DND-41 (cell line): Measurements from ENCODE around the gene AGAP1.

Experiments used
- ATAC-seq: fragments of 200-7000 bp; cut with Tn5 transposase; 3 replicates; pipeline ENCODE4 v1.9.1; 2021; ENCODE audit warnings: low read depth; ENCODE audit not compliant: insufficient read depth
- DNase-seq: peaks from one replicate; pipeline ENCODE4 v3.0.0-alpha.2; 2020
- H2AFZ ChIP-seq: 2 replicates; pipeline ENCODE4 v1.6.0; 2012; ENCODE audit warnings: low read depth, low read length
- H3K27ac ChIP-seq: 2 replicates; pipeline ENCODE4 v1.5.1; 2012; ENCODE audit warnings: low read length, inconsistent platforms
- H3K27me3 ChIP-seq: fragments of 200-600 bp; sonication (generic); 2 replicates; pipeline ENCODE4 v1.6.0; 2012; ENCODE audit warnings: low read length, mild to moderate bottlenecking, inconsistent platforms; ENCODE audit not compliant: insufficient read depth, poor library complexity
- H3K36me3 ChIP-seq: 2 replicates; pipeline ENCODE4 v1.5.1; 2012; ENCODE audit warnings: low read length, inconsistent platforms; ENCODE audit not compliant: insufficient read depth
- H3K4me1 ChIP-seq: 2 replicates; pipeline ENCODE4 v1.5.1; 2012; ENCODE audit warnings: mild to moderate bottlenecking, low read length; ENCODE audit not compliant: insufficient read depth
- H3K4me2 ChIP-seq: 2 replicates; pipeline ENCODE4 v1.6.0; 2012; ENCODE audit warnings: mild to moderate bottlenecking, moderate library complexity, low read length, inconsistent platforms; ENCODE audit not compliant: insufficient read depth
- H3K4me3 ChIP-seq, 2 experiments: fragments of 200-600 bp in 1 of 2; shearing (Covaris generic) in 1 of 2; 2 replicates each; pipeline ENCODE4 v1.5.1; 2012 to 2016; ENCODE audit warnings: inconsistent platforms in 2 of 2, low read length in 2 of 2, mild to moderate bottlenecking in 2 of 2, low read depth in 1 of 2, moderate library complexity in 1 of 2
- H3K79me2 ChIP-seq: 2 replicates; pipeline ENCODE4 v1.6.0; 2012; ENCODE audit warnings: low read length, inconsistent platforms; ENCODE audit not compliant: insufficient read depth
- H3K9ac ChIP-seq: 2 replicates; pipeline ENCODE4 v1.6.0; 2012; ENCODE audit warnings: low read depth, mild to moderate bottlenecking, inconsistent platforms, low read length, moderate library complexity
- H3K9me3 ChIP-seq: 2 replicates; pipeline ENCODE4 v1.5.1; 2012; ENCODE audit warnings: low read length, moderate library complexity, mild to moderate bottlenecking, inconsistent platforms; ENCODE audit not compliant: insufficient read depth, severe bottlenecking
- H4K20me1 ChIP-seq: 2 replicates; pipeline ENCODE4 v1.6.0; 2012; ENCODE audit warnings: low read length; ENCODE audit not compliant: insufficient read depth
- CTCF ChIP-seq: IDR thresholded peaks from 2 replicates; pipeline ENCODE4 v1.5.1; 2012; ENCODE audit warnings: borderline replicate concordance, low read length, moderate library complexity, mild to moderate bottlenecking; ENCODE audit not compliant: poor library complexity, severe bottlenecking; ENCODE audit errors: extremely low read depth
- EZH2 ChIP-seq: IDR thresholded peaks from 3 replicates; pipeline ENCODE4 v1.6.1; 2012; ENCODE audit warnings: borderline replicate concordance, low read depth, mild to moderate bottlenecking, moderate library complexity, low read length, inconsistent platforms; ENCODE audit not compliant: severe bottlenecking

The AGAP1 gene

GRCh38 chr2:235669269-235669831, 175.5 kb downstream of the AGAP1 start:
- Histone ChIP-seq H3K79me2 (peaks cover 6% of the 10 kb centered on the region), H3K4me1 (peaks cover 43% of the 10 kb centered on the region), H3K4me2 (peak overlapping the region; percentile 65; the same call in 1 of the 2 replicates), H3K4me3 (peak overlapping the region in 1 of 2 experiments; percentile 56; a peak in 2 of 4 replicates), H3K27ac (no peak overlapping the region), H4K20me1 (peaks cover 11% of the 10 kb centered on the region; the same call in 1 of the 2 replicates), H3K9me3 (no peaks in the 10 kb centered on the region), H2AFZ (peak overlapping the region; percentile 74), H3K36me3 (no peaks in the 10 kb centered on the region), H3K27me3 (no peaks in the 10 kb centered on the region), H3K9ac (peak overlapping the region; percentile 46)
- DNase-seq (peak; percentile 76), ATAC-seq (peak; percentile 72)
- no peak for TF ChIP-seq CTCF
- no peak for TF ChIP-seq EZH2

GRCh38 chr2:235669983-235670962, 176.4 kb downstream of the AGAP1 start:
- ATAC-seq (no peak), DNase-seq (no peak)
- peak overlapping the region; percentile 60 for H3K4me2 ChIP-seq
- no peaks in the 10 kb centered on the region for H3K36me3 ChIP-seq
- no peaks in the 10 kb centered on the region for H3K27me3 ChIP-seq
- H3K9me3 ChIP-seq: no peaks in the 10 kb centered on the region
- TF ChIP-seq CTCF (no peak), EZH2 (no peak)
- peak overlapping the region in 1 of 2 experiments; percentile 56; a peak in 2 of 4 replicates for H3K4me3 ChIP-seq
- H3K79me2 ChIP-seq: peaks cover 7% of the 10 kb centered on the region
- H4K20me1 ChIP-seq: peaks cover 11% of the 10 kb centered on the region; the same call in 1 of the 2 replicates
- peak overlapping the region; percentile 46; the same call in 1 of the 2 replicates for H3K9ac ChIP-seq
- H2AFZ ChIP-seq: no peak overlapping the region
- H3K4me1 ChIP-seq: peaks cover 43% of the 10 kb centered on the region
- no peak overlapping the region for H3K27ac ChIP-seq

- peaks cover 17% of the 10 kb centered on the region; the same call in 1 of the 2 replicates for H4K20me1 ChIP-seq
- 0 out of 2 replicates have a peak overlapping the region, but pooled peaks have one; percentile 11 for H3K9ac ChIP-seq
- H3K79me2 ChIP-seq: peaks cover 16% of the 10 kb centered on the region
- no peak overlapping the region for H3K27ac ChIP-seq
- no peaks in the 10 kb centered on the region for H3K27me3 ChIP-seq
- peak overlapping the region in 1 of 2 experiments; percentile 56; a peak in 2 of 4 replicates for H3K4me3 ChIP-seq
- no peak for DNase-seq
- H3K9me3 ChIP-seq: no peaks in the 10 kb centered on the region
- peak overlapping the region; percentile 60 for H3K4me2 ChIP-seq
- peaks cover 35% of the 10 kb centered on the region for H3K4me1 ChIP-seq
- no peak for ATAC-seq
- no peak overlapping the region for H2AFZ ChIP-seq
- no peaks in the 10 kb centered on the region for H3K36me3 ChIP-seq
- TF ChIP-seq CTCF (no peak), EZH2 (no peak)
Measured at GRCh38 chr2:235670974-235671787, 177.3 kb downstream of the AGAP1 start.
